HG02678 (cell line): ENCODE measurements around the gene FOXF1.

Source experiments
- ATAC-seq: cut with Tn5 transposase; IDR thresholded peaks from one replicate; pipeline ENCODE4 v1.9.1; 2021; ENCODE audit warnings: mild to moderate bottlenecking, moderate library complexity; ENCODE audit not compliant: unreplicated experiment

The FOXF1 gene

DNA sequence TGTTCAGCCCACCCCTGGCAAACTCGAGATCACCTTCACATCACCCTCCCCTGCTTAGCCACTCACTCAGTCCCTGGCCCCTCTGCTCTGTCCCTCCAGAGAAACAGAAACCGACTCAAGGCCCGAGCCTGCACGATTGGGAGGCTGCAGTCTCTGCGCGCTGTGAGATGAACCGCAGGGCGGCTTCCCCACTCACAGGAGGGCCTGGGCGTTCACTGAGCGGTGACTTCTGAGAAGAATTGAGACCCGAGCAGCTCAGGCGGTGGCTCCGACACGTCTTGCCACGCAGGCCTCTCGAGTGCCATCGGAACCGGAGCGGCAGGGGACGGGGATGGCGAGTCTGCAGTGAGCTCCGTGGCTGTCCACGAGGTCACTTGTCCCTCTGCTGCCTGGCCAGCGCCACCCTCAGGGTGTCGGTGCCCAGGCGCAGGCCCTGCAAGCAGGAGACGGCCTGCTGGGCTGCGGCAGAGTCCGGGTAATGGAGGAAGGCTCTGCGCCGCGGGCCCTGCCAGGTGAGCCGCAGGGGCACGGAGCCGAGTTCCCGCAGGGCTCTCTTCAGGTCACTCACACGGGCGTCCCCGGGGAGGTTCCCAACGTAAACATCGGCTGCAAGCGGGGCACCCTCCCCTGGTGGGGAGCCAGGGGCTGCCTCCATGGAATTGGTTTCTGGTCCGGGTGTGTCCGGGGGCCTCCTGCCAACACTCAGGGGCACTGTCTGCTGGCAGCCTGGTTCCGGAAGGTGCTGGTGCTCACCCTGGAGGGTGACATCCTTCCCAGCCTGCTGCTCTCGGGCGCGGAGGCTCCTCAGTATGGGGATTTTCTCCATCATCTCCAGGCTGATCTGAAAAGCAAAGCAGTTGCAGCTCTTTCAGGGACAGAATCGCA lies 21.6 kb downstream of the FOXF1 start:
- no peak for ATAC-seq

DNA sequence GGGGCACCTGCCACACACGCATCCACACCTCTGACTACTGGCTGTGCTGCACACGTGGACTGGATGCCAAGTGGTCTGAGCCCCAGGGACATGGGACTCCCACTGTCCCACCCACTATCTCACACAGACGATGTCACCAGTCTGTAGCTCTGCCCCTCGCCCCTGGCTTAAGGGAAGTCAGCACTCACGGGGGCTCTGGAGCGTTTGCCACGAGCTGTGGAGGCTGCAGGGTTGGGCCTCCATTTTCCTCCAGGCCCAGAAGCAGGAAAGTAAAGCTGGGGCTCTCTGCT lies 22.1 kb downstream of the FOXF1 start:
- ATAC-seq: no peak

DNA sequence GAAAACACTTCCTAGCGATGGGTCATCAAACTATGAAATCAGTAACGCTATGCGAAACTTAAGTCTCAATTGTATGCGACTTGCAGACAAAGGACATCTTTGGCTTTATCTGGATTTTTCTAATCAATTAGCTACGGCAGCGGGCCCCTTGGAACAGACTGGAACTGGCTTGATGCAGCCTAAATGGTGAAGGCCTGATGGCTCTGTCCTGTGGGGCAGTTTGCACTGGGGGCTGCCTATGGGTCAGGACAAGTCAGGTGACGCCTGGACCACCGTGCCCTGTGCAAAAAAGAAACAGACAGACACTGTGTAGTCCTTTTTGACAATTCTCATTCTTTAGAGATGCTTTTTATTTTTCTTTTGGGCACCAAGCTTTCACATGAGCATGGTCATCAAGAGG lies 22.7 kb downstream of the FOXF1 start:
- no peak for ATAC-seq

DNA sequence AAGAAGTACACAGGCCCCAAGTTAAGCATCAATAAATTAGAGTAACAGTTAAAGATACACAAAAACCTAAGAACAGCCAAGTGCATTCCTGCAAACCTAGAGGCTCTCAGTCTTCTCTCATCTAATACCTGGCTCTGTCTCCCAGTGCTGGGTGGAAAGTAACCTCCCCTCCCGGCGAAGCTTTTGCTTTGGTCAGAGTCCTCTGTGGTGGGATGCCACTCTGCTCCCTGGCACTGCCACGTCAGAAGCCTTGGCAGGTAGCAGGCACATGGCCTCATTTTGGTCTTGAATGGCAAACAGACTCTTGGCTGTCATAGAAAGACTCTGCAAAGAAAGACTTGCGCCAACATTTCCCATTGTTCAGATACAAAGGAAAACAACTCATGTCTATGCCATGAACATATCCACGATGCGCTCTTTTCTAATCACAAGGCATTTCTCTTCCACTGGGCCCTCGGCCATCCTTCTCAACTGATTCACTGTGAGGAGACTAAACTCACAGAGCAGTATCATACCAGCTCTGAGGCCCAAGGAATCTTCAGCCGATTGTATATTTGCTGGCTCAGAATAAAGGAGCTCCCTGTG lies 23.5 kb downstream of the FOXF1 start:
- ATAC-seq: no peak

DNA sequence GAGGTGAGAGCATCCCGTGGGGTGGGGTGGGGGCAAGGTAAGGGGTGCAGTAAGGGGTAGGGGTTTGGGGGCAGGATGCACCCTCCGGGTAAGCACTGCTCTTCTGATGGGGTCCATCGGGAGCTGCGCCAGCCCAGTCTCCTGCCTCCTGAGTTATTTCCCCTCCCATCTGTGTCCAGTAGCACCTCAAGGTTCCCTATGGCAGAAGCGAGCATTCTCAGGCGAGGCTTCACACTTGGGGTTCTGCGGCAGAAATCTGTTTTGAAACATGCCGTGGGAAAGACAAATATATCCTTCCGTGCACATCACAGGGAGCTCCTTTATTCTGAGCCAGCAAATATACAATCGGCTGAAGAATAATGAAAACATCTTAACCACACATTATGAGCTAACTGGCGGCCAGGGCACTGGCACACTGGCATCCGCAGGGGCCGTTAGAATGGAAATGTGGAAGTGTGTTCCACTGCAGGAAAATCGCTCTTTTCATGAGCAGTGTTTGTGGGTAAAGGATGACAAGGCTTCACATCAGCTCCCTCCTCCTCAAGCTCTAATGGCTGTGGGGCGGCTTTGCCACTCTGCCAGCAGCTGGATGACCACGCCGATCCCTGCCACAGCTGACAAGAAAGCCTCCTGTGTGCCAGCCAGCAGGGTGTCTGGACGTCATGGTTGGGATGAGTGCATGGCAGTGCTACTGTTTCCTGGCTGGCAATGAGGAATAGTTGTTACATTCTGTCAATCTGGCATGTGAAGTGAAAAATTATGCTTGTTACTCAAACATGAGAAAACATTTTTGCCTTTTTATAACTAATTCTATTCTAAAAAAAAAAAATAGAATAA lies 24.7 kb downstream of the FOXF1 start:
- no peak for ATAC-seq

DNA sequence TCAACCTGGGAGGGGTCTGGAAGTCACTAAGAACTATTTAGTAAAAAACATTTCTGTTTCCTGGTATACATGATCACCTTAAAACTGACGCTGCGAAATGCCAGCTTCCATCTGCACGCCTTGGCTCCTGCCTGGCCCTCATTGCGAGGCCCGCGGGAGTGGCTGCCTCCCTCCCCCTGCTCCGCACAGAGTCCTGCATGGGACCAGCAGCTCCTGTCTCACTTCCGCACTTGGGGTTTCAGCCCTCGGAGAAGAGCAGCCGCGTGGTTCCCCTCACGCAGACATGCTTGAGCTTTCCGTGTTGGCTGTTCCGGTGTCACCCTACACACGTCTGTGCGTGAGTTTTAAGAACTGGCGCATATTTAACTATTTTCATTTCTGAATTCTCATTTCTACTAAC lies 26.3 kb downstream of the FOXF1 start:
- no peak for ATAC-seq

DNA sequence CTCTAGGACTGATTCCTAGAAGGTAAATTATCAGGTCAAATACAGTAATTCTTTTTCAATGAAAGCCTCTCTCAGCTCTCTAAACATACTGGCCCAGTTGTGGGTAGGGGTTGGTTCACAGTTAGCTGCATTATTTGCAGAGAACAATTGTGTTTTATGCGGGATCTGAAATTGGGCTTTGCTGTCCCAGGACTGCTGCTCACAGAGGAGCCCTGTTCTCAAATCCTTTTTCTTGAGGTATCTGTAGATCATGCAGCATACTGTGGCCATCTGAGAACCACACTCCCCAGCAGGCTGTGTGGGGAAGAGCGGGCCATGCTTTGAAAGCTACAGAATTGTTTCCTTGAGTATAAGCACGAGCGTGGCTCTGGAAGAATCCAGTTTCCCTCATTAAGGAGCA lies 27.2 kb downstream of the FOXF1 start:
- ATAC-seq: no peak

DNA sequence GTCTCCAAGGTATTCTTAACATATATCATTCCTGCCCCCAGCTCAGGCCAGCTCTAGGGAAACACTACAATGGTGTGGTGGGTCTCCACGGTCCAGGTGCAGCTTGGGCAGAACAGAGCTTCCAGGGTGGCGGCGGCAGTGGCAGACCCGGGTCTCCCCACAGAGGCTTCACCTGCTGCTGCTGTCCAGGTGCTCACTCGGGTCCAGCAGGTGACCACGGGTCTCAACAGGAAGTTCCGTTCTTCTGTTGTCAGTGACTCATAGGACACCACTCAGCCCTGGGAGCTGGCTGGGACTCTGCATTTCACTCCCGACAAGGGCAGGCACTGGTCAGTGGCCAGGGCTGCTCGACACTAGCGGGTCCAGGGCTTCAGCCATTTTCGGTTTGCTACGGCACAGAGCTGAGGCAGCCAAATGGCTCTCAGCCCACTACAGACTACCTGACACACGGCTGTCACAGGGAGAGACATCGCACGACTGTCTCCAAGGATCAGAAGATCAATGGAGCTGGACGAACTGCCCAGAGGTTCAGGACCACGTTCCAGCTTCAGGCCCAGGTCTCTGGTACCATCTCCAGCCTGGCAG lies 28.0 kb downstream of the FOXF1 start:
- ATAC-seq: no peak

DNA sequence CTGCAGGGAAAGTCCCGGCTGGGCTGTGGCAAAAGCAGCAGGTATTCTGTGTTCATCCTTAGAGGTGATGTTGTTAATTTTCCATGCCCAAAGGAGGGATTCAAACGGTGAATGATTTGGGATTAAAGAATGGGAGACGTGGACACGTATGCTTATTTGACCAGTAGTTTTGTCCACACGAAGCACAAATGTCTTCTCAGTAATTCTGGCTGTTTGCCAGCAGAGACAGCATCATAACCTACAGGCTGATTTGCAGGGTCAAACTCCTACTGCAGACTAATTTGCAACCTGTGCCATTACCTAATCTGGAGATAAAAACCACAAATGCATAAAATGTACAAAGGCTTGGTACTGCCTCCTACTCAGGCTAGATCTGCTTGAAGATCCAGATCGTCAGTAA lies 30.6 kb downstream of the FOXF1 start:
- ATAC-seq: no peak

DNA sequence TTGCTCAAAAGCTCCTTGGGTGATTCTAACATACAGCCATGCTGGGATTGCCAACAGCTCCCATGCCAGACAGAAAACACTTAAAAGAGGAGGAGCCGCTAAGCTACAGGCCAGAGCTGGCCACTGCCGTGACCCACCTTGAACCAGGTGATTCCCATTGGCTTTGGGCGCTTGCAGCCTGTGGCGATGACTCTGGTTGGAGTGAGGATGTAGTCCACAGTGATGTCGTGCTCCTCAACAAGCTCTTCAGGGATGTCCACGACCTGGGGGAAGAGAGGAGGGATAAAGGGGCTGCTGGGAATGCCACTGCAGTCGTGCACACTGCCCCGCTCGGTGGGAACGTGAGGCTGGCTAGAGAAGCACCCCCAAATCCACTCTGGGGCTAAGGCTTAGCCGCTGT lies 31.2 kb downstream of the FOXF1 start:
- no peak for ATAC-seq

DNA sequence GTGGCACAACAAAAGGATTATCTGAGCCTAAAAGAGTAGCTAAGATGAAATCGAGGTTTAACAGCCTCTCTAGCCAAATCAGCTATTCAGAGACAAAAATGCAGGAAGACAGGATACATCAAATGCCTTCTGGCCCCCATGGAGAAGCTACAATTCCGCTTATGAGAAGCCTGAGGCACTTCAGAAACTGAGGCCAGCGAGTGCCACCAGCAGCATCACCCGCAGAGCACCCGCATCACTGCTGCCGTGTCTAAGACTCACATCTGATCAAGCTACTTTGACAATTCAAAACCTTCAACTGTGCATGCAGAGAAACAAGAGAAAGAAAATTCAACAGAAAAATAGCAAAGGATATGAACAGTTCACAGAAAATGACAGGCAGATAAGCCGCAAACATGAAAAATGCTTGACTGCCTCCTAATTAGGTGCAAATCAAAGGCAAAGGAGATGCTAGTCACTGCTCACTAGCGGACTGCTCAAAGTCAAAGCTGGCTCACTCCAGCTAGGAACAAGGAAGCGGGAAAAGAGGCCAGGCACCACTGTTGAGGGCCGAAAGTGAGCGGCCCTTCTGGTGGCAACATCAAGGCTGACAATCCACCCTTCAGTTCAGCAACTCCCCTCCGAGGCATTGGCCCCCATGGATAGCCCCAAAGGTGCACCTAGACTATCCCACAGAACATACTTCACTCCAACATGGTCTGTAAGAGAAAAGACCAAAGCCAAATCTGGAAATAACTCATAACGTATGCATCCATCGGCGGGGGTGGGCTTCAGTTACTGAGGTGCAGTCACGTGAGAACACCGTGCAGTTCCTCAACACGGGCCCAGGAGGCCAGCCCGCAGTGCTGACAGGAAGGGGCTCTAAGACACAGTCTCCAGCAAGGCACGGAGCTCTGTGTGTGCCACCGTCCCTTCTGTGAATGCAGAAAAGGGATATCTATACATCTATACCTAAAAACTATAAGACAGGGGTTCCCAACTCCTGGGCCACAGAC lies 32.7 kb downstream of the FOXF1 start:
- ATAC-seq: no peak

DNA sequence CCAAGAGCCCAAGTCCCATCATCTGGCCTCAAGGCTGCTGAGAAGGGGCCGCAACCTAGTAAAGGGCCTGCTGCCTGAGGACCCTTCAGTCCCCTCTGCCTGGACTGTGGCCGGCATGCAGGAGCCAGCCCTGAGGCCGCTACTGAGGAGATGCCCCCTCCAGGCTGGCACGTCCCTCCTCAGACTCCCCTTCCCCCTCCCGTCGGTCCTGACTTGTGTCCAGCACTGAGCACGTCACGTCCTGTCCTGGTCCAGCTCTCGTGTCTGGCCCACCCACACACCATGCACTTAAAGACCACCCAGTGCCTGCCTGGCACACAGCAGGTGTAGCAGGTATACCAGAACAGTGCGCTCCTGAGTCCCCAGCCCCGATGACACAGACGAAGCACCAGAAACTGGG lies 35.2 kb downstream of the FOXF1 start:
- no peak for ATAC-seq

DNA sequence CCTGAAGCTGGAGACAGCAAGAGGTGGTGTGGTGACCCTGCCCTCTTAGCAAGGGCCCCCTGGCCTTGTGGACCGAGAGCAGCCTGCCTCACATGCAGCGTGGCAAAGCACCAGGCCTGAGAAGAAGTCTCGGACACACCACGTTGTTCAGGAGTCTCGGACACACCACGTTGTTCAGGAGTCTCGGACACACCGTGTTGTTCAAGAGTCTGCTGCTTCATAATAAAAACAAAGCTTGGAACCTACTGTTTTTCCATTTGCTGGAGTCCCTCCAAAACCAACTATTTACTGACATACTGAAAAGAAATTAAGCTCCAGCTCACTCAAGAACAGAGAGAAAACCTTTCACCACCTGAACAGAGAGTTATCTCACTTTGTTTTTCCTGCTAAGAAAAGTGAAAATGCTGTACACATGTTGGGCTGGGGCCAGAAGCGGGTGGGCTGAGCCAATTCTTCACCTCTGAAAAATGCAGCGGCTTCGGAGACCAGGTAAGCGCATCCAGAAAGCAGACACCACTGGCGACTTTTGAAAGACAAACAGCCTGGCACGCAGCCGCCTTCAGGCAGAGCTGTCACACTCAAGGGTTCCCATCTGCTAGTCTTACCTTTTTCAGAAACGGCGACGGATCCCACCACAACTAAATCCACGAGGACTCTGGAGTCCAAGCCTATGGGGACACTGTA lies 35.8 kb downstream of the FOXF1 start:
- ATAC-seq: no peak

DNA sequence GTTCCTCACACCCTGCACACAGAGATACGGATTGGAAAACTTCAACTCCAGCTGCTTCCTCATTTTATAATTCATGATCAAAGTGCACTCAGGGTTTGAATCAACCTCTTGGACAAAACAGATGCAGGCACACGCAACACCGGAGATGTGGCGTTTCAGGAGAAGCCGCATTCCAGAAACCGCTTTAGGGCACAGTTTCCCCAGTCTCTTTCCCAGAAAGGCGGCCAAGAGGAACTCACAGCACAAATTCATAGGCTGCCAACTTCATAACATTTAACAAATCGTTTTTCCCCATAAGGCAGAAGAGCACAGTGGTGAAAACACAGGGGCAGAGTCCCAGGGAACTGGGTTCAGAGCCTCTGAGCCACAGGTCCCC lies 36.3 kb downstream of the FOXF1 start:
- ATAC-seq: no peak

DNA sequence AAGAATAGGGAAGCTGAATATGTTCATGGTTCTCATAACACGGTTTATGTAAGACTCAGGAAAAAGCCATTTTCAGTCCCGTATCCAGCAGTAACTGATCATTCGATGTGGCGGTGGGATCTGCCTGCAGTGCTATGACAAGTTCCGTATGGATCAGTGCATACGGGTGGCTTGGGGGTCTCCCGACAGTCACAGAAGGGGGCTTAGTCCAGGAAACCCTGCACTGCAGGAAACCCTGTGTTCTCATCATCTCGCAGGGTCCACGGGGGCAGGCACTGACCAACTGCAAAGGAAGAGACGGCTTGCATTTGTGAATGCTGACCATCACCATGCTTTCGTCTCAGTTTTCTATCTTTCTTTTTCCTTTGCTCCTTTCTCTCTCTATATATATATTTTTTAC lies 37.0 kb downstream of the FOXF1 start:
- no peak for ATAC-seq

DNA sequence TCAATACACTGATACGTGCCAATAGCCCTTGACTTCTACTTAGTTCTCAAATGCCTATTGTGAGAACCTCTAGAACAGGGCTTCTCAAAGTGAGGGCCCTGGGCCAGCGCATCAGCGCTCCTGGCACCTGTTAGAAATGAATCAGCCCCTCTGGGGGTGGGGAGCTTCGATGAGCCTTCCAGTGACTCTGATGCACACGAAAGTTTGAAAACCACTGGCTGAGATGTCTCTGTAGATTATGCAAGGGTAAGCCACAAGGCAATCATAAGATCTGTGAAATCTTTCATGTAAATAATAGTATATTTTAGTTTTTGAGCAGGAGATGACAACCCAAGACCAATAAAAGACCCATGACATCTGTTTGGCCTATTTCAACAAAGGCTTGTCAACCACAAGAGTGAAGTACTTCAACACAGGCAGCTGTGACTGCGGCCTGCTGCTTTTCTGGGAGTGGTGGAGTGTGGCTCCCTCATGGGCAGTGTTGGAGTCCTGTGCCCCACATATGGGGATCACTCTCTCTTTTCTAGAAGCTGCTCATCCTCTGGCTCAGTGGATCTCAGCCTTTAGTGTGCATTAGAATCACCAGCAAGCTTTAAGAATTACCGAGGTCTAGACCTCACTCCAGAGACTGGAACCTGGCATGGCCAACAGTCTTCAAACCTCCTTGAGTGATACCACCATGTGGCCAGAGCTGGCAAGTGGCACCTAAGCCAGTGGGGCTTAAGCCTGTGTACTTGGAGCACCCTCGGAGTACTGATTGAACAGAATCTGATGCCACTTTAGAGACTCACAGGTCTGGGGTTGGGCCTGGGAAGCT lies 39.0 kb downstream of the FOXF1 start:
- no peak for ATAC-seq

DNA sequence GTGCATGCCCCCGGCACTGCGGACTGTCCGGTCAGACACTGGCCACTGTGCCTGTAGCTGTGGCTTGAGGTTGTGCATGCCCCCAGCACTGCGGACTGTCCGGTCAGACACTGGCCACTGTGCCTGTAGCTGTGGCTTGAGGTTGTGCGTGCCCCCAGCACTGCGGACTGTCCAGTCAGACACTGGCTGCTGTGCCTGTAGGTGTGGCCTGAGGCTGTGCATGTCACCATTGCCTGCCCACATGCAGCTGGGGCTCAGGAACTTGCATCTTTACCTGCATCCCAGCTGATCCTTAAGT lies 39.5 kb downstream of the FOXF1 start:
- ATAC-seq: no peak

DNA sequence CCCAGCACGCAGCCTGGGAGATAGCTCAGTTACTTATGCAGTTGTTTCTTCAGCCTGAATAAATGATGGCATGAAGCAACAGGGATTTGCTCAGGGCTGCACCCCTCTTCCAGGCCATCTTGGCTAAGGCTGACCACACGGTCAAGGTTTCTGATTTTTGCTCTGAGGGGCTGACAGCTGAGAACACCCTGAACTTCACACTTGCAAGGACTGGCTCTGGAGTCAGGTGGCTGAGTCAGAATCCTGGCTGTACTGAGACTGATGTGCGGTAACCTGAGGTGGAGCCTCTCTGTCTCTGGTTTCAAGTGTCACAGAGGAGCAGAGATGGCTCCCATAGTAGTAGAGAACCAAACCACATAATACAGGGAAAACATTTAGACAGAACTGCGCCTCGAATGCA lies 40.0 kb downstream of the FOXF1 start:
- ATAC-seq: no peak

DNA sequence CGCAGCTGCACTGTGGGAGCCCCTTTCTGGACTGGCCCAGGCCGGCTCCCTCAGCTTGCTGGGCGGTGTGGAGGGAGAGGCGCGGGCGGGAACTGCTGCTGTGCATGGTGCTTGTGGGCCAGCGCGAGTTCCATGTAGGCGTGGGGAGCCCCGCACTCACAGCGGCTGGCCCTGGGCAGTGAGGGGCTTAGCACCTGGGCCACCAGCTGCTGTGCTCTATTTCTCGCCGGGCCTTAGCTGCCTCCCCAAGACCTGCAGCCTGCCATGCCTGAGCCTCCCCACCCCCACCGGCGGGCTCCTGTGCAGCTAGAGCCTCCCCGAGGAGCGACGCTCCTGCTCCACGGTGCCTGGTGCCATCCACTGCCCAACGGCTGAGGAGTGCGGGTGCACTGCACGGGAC lies 43.0 kb downstream of the FOXF1 start:
- ATAC-seq: no peak

DNA sequence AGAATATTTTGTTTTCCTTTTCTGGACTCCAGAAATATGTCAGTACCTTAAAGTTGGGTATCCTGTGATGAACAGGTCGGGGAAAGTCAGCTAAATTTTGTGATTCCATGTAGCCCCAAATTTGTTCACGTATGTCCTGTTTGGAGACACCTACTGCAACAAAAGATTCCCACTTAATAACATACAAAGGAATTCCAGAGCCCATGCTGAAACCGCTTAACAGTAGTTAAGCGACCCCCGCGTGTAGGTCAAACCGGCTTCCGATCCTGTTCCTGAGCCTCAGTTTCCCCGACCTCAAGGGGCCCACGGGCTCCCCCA lies 44.2 kb downstream of the FOXF1 start:
- no peak for ATAC-seq
